ENCODE results near the gene HPDL. TPM values are rescaled to one million over a fixed set of nuclear protein-coding genes. Genes with fewer than 3 reads are reported as not detected.
A peak's percentile ranks its signal among the peaks of the same experiment; 100 is the strongest.

Gene HPDL
- total RNA-seq, 1 experiment from 2014 or later = not detected

DNA sequence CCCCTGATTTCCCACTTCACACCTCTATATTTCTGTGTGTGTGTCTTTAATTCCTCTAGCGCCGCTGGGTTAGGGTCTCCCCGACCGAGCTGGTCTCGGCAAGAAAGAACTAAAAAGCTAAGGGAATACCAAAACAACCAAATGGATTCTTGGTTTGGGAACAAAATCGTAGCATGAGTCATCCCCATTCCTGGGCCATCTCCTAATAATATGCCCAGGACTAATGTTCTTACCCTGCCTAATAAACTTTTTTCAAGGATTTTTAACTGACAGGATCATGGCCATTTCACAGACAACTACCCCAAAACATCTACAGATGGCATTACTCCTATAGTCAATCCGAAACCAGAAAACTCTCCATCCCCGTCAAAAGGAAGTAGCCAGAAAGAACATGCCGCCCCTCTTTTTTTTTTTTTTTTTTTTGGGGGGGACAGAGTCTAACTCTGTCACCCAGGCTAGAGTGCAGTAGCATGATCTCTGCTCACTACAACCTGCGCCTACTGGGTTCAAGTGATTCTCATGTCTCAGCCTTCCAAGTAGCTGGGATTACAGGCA lies 4.1 kb upstream of the HPDL start:
- DNase-seq (ENCODE audit: low read depth) = no peak

- DNase-seq (ENCODE audit: low read depth) = no peak
Observed at GRCh38 chr1:45325851-45326506, 716 bp upstream of the HPDL start.

GRCh38 chr1:45327644-45328515 lies 1.2 kb downstream of the HPDL start:
- DNase-seq (ENCODE audit: low read depth) = no peak

GRCh38 chr1:45328680-45329079 lies 2.0 kb downstream of the HPDL start:
- DNase-seq (ENCODE audit: low read depth) = no peak

DNA sequence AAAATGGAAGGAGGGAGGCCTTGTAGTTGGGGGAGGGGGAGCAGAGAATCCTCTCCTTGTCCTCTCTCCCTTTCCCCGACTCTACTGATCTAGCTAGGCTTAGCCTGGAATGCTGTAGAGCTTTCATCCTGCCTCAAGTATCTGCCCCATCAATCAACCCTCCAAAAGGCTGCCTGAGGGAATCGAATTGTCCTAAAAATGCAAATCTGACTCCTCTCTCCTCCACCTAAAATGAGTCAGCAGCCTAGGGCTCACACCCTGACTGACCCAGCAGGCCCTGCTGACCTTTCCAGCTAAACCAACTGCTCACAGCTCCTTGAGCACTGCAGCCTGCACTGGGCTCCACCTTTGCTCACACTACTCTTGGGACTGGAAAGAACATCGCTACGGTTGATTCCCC lies 2.8 kb downstream of the HPDL start:
- DNase-seq (ENCODE audit: low read depth) = no peak

GRCh38 chr1:45331436-45332345 lies 5.0 kb downstream of the HPDL start:
- no peak for DNase-seq (ENCODE audit: low read depth)

- no peak for DNase-seq (ENCODE audit: low read depth)
Observed at GRCh38 chr1:45332346-45332720, 5.6 kb downstream of the HPDL start.

- peak; percentile 13 for DNase-seq (ENCODE audit: low read depth)
Observed at GRCh38 chr1:45334308-45335245, 7.9 kb downstream of the HPDL start.

DNA sequence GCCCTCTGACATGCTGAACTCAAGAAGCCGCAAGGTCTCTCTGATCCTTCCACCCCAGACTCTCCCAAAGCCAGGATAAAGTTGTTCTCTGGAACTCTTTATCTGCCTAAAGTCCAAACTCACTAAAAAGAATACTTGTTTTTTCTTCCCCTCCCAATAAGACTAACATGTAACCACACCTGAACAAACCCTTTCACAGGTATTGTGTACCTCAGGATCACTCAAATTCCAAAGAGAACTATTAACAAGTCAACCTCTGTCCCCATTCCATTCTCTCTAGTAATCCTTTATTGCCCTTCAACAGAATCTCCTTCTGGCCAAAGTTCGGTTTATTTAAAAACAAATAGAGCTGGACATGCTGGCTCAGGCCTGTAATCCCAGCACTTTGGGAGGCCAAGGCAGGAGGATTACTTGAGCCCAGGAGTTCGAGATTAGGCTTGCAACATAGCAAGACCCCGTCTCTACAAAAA lies 9.2 kb downstream of the HPDL start:
- no peak for DNase-seq (ENCODE audit: low read depth)

GRCh38 chr1:45337630-45338325 lies 11.1 kb downstream of the HPDL start:
- DNase-seq (ENCODE audit: low read depth) = peak; percentile 10

DNA sequence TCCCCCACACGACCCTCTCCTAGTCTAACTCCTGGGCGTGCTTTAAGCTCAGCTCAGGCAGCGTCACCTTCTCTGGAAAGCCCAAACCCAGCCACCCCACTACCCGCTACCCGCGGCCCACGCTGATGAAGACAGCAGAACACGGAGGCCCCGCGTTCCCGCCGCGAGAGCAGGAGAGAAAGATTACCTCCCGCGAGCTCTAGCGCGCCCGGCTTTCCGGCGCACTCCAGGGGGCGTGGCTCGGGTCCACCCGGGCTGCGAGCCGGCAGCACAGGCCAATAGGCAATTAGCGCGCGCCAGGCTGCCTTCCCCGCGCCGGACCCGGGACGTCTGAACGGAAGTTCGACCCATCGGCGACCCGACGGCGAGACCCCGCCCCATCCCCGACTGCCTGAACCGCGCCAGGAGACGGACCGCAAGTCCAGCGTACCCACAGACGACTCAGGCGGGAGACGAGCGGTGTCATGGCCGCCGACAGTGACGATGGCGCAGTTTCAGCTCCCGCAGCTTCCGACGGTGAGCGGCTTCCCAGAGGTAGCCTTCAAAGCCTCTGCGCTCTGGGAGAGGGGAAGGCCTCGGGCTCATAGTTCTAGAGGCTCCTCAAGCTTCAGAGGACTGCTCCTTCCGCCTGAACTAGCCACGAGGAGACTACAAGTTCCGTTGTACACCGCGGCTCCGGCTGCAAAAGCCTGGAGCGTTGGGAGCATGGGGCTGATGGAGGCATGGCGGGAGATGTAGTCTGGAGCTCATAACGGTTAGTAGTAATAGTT lies 13.3 kb downstream of the HPDL start, which contains the start of the genes MUTYH and TOE1:
TSS of gene MUTYH (minus strand) at position 652 of the 770 bp plus-strand sequence. CDS start 5,935 bp downstream, outside the sequence.
TSS of gene TOE1 (plus strand) at position 382 of the 770 bp plus-strand sequence. CDS start at position 465, 83 bp downstream.
- DNase-seq (ENCODE audit: low read depth) = peak; percentile 95

DNA sequence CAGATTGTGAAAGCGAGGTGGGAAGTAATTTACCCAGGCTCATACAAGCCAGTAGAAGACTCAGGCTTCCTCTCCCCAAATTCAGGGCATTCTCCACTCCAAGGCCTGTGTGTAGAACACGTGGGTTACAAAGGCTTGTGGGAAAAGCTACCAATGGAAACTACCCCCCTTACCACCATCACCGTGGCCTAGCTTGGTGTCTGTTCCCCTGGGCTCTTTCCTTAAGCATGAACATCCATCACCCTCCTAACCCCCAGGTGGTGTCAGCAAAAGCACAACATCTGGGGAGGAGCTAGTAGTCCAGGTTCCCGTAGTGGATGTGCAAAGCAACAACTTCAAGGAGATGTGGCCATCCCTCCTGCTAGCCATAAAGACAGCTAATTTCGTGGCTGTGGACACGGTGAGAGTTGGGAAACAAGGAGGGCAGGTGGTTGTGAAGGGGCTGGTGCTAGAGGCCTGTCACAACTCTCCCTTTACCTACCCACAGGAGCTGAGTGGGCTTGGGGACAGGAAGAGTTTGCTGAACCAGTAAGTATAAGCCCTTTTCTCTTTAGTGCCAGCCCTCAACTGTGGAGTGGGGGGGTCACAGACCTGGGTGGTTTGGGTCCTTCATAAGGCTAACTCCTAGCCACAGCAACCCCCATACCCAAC lies 14.2 kb downstream of the HPDL start:
- DNase-seq (ENCODE audit: low read depth) = peak; percentile 13

DNA sequence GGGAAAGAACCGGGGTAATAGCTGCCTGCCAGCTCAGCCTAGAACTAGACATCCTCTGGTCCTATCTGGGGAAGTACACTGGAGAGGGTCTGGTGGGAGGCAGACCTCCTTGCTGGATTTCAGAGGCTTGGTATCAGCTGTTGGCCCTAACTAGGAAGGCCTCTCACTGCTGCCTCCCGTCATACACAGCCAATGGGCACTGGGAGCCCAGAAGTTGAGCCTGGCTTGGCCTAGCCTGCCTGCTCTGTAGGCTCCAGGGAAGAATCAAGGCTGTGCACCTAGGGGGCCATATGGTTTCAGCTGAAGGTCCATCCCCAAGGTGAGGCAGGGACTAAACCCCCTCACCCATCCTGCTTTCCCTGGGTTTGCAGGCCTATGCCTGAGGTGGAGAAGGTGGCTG lies 17.8 kb downstream of the HPDL start:
- no peak for DNase-seq (ENCODE audit: low read depth)

DNA sequence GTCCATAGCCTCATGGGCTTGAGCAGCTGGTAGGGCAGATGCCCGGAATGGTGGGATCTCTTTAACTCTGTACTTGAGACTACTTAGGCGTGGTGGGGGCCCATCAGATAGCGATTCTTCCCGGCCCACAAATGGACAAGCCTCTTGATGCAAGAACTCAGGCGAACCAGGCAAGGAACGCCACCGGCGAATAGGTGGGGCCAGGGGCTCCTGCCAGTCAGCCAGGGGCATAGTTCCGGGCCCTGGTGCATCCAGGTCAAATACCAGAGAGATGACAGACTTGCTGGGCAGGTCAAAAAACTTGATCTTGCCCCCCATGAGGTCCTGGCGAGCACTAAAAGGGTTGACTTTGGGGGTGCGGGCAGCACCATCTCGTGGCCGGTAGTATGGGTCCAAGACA lies 18.3 kb downstream of the HPDL start:
- no peak for DNase-seq (ENCODE audit: low read depth)

DNA sequence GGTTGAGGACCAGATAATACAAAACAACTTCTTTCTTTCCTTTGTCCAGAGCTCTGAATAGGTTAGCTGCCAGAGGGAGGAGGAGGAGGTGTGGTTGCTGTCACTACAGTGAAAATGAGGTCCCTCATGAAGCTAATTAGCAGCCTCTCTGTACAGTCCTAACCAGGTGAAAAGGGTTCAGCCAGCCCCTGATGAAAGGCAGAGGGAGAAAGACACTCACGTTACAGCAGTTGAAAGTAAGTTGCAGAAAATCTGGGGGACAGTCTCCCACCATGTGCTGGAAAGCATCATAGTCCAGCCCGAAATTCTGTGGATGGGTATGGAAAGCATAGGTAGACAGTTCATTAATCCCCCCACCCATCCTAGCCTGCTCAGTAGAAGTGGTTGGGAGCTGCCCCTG lies 19.8 kb downstream of the HPDL start:
- no peak for DNase-seq (ENCODE audit: low read depth)

DNA sequence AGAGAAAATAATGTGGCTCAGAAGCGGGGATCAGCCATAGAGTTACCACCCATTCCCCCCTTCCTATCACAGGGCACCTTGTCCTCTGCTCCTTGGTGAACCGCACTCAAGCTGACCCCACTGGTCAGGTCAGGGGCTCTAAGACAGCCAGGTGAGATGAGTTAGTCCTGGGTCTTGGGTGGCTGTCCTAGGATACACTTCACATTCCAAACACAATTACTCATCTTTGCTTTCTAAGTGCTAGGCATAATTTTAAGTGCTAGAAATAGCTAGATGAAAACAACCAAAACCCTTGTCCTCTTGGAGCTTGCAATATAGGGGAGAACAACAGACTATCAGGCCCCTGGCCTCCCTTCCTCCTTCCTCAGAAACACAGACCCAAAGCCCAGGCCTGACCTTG lies 21.3 kb downstream of the HPDL start:
- DNase-seq (ENCODE audit: low read depth) = peak; percentile 31

- no peak for DNase-seq (ENCODE audit: low read depth)
Observed at GRCh38 chr1:45348609-45348965, 21.9 kb downstream of the HPDL start.

Measured in HT1080 (cell line).